H1 (cell line): Measurements from ENCODE around the gene GNG13. TPM values are rescaled to one million over a fixed set of nuclear protein-coding genes. Genes with fewer than 3 reads are reported as not detected.

Experiments
- CBX5 ChIP-seq: fragments of 300-800, 300-1000 bp; sonication (generic); IDR thresholded peaks from 2 replicates; pipeline ENCODE4 v1.7.1; 2016; ENCODE audit warnings: antibody characterized with exemption, low read length, low read depth
- CHD2 ChIP-seq: IDR thresholded peaks from 2 replicates; pipeline ENCODE4 v1.6.1; 2012; ENCODE audit warnings: low read length, improper control_type of control experiment
- EP300 ChIP-seq, 2 experiments: IDR thresholded peaks; 1 replicate in 1 of 2; 2 replicates in 1 of 2; pipeline ENCODE4 v1.6.1; 2011 to 2012; ENCODE audit warnings: low read depth in 2 of 2, low read length in 2 of 2, mild to moderate bottlenecking in 2 of 2, borderline replicate concordance in 1 of 2, inconsistent platforms in 1 of 2, moderate library complexity in 1 of 2
- MAFK ChIP-seq: IDR thresholded peaks from 2 replicates; pipeline ENCODE4 v1.6.1; 2012; ENCODE audit warnings: low read depth, mild to moderate bottlenecking, improper control_type of control experiment, low read length
- RBBP5 ChIP-seq: IDR thresholded peaks from 2 replicates; pipeline ENCODE4 v1.7.1; 2012; ENCODE audit warnings: low read depth, mild to moderate bottlenecking, inconsistent platforms, low read length, moderate library complexity, borderline replicate concordance
- TAF7 ChIP-seq: optimal IDR thresholded peaks from 2 replicates; pipeline ENCODE3; 2011; ENCODE audit warnings: low read depth, mild to moderate bottlenecking, inconsistent platforms, low read length, moderate library complexity, borderline replicate concordance
- polyA plus RNA-seq, 7 experiments: library from polyadenylated mRNA; depleted of rRNA in 3 of 7; stranded (reverse) in 5 of 7; unstranded in 2 of 7; fragments of >200 nt in 5 of 7; fragments of 200-250 nt in 2 of 7; gene quantifications; 1 replicate in 5 of 7; 2 replicates in 1 of 7; 4 replicates in 1 of 7; pipeline versions ENCODE4 v1.2.1 to v1.2.3, GENCODE V29; 2011 to 2013; ENCODE audit warnings: missing spikeins in 2 of 7, mixed read lengths in 2 of 7
- total RNA-seq: library from RNA; stranded (reverse); fragmentation: NEBNext Ultra II Directional; extraction: Animal tissue kit (Norgen Biotek cat#: 25700); gene quantifications from 2 replicates; pipeline ENCODE4 v1.2.1, GENCODE V29; 2021
- TF ChIP-seq, protein P1 (sequence below): IDR thresholded peaks from 2 replicates; pipeline ENCODE4 v1.6.1; 2011; ENCODE audit warnings: low read depth, mild to moderate bottlenecking, low read length; ENCODE audit not compliant: insufficient read depth

Gene GNG13
- total and polyA plus RNA-seq, 2 of the 8 experiments (the other 6 are each of a cell fraction or from before 2014, with no cell fraction given), result not detected

DNA sequence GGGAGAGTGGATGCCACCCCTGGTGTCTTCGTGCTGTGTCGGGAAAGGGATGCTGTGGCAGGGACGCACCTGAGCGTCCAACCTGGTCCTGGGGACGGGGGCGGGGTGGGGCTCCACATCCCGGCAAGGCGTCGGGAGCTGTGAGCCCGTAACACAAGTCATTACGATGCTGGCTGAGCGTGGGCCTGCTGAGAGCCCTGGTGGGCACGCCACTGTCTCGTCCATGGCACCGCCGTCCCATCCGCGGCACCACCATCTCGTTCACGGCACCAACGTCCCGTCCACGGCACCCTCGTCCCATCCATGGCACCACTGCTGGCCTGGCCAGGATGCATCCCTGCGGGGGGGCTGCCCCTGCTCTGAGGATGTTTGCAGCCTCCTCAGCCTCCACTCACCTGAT is 24.1 kb upstream of the GNG13 start (continued):
- no peak for TF ChIP-seq CHD2
- no peak for TF ChIP-seq EP300 (IDR thresholded peaks at IDR 0.05; ENCODE audit: borderline replicate concordance in 1 of 2, low read depth in 2 of 2, low read length in 2 of 2)
- no peak for TF ChIP-seq CBX5
- TF ChIP-seq TAF7, result no peak
- TF ChIP-seq, protein P1, sequence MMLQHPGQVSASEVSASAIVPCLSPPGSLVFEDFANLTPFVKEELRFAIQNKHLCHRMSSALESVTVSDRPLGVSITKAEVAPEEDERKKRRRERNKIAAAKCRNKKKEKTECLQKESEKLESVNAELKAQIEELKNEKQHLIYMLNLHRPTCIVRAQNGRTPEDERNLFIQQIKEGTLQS, result no peak
- TF ChIP-seq RBBP5, result no peak
- TF ChIP-seq MAFK, result no peak
